ENCODE measurements around the gene VEGFB.
"Not testable (repeated sequence)": the region's sequence is repeated elsewhere in the genome, so short reads cannot be mapped to it uniquely, and the experiment has no call there.

Gene VEGFB

GRCh38 chr11:64230985-64231365, 3.4 kb upstream of the VEGFB start:
- no peak for DNase-seq (ENCODE audit: low read depth, low spot score)

DNA sequence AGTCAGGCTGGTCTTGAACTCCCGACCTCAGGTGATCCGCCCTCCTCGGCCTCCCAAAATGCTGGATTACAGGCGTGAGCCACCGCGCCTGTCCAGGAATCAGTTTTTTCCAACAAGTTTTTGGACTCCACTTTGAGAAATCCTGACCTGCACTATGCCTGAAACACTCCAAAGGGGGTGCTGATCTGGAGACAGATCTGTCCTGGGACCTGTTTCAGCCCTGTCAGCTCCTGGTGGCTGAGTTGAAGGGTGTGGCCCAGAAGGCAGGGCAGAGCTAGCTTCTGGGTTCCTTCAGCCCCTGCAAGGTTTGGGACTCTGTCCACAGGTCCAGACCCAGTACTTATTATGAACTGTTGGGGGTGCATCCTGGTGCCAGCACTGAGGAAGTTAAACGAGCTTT, 2.8 kb upstream of the VEGFB start:
- DNase-seq (ENCODE audit: low read depth, low spot score) = no peak

DNA sequence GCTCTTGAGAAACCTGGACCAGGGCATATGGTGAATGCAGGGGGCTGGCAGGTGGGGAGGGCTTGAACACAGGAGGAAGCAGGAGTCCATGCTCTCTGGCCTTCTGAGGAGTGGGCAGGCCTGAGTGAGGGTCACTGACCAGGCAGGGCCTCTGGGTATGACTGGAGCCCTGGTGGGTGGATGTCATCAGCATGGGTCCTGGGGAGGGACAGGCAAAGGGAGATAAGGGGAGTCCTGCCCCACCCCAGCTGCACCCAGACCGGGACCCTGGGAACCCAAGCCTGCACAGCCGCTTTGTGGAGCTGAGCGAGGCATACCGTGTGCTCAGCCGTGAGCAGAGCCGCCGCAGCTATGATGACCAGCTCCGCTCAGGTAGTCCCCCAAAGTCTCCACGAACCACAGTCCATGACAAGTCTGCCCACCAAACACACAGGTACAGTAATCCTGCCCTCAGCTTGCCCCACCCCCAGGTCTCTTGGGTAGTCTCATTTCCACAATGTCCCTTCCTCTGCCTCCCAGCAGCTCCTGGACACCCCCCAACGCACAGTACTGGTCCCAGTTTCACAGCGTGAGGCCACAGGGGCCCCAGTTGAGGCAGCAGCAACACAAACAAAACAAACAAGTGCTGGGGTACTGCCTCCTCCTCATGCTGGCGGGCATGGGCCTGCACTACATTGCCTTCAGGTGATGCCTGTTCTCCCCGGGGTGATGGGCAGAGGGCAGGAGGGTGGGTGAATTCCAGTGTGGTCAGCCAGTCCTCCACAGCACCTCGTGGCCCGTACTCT, 2.0 kb upstream of the VEGFB start:
- DNase-seq (ENCODE audit: low read depth, low spot score) = no peak

GRCh38 chr11:64232967-64233315, 1.4 kb upstream of the VEGFB start:
- DNase-seq (ENCODE audit: low read depth, low spot score) = no peak

- no peak for DNase-seq (ENCODE audit: low read depth, low spot score)
Measured at GRCh38 chr11:64234647-64235379, 429 bp downstream of the VEGFB start.

DNA sequence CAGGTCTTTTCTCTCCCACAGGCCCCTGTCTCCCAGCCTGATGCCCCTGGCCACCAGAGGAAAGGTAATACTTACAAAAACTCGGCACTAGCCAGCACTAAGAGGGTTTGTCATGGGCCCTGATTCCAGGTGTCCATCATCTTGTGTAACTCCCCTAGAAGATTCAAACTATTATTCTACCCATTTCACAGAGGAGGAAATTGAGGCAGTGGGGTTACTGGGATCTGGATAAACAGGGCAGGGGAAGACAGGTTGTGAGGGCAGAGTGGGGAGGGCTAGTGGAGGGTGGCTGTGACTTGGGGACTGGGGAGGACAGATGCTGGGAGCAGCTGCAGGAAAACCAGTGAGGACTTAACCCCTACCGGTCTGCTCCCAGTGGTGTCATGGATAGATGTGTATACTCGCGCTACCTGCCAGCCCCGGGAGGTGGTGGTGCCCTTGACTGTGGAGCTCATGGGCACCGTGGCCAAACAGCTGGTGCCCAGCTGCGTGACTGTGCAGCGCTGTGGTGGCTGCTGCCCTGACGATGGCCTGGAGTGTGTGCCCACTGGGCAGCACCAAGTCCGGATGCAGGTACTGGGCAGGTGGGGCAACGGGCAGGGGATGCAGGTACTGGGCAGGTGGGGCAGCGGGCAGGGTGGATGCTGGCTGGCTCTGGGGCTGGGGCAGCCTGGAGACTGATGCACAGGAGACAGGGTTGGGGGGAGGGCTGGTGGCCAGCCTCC, 1.2 kb downstream of the VEGFB start:
- no peak for DNase-seq (ENCODE audit: low read depth, low spot score)

DNA sequence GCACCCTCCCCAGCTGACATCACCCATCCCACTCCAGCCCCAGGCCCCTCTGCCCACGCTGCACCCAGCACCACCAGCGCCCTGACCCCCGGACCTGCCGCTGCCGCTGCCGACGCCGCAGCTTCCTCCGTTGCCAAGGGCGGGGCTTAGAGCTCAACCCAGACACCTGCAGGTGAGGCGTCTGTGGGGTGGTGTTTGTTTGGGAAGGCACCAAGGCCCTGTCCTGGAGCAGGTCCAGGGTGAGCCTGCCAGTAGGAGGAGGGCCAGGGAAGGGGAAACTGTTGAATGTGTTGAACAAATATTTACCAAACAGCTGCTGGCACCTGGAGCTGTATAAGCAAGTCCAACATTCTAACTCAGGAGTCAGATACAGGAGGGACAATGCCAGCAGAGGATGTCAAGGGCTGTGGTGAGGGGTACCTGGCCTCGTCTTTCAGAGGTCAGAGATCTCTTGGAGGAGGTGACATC, 3.1 kb downstream of the VEGFB start:
- no peak for DNase-seq (ENCODE audit: low read depth, low spot score)

DNA sequence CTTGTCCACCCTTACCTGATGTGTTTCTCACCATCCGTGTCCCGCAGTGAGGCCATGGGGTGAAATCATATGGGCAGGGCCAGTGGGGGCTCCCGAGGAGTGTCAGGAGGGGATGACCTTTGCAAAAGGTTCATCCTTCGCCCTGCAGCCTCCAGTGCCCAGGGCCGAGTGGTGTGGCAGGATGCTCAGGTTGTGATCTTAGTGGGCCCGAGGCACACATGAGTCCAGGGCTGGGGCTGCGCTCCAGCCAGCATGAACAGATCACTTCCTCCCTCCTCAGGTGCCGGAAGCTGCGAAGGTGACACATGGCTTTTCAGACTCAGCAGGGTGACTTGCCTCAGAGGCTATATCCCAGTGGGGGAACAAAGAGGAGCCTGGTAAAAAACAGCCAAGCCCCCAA, 3.7 kb downstream of the VEGFB start:
- DNase-seq (ENCODE audit: low read depth, low spot score) = no peak

GRCh38 chr11:64238999-64239398, 4.6 kb downstream of the VEGFB start:
- DNase-seq (ENCODE audit: low read depth, low spot score) = no peak

GRCh38 chr11:64239662-64240434, 5.5 kb downstream of the VEGFB start:
- DNase-seq (ENCODE audit: low read depth, low spot score) = no peak

DNA sequence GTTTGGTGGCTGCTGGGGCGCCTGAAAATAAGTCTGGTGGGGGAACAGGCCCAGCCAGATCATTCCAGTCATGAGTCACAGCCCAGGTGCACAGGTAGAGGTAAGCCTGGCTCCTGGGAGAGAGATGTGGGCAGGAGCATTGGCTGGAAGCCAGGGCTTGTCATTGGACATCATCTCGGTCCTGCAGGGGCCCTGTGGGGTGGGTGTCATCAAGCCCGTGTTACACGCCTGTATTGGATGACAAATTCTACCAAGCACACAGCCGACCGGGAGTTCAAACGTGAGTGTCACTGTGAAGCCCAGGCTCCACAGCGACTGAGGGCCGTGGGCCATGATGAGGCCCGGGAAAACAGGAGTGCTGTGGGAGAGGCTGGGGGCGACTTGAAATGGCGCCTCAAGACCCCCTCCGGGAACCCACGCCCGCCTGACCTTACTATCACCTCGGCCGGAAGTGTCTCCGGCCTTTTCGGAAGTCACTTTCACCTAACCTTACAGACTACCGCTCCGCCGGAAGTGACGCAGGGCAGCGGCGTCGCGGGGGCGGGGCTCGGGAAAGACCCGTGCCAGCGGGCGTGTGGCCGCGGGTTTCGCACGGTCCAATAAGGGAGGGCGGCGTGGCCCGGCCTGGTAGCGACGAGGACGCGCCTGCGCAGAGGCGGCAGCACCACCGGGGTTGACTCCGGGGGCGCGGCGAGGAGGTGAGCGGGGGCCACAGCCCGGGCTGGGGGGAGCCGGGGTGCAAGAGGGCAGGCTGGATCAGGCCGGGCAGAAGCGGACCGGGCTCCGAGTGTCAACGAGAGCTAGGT, 6.3 kb downstream of the VEGFB start, which contains the start of gene FKBP2:
Gene FKBP2, plus strand, starts transcription at position 661 of the 806 bp plus-strand sequence. CDS start 1,293 bp downstream, outside the sequence.
- no peak for DNase-seq (ENCODE audit: low read depth, low spot score)

DNA sequence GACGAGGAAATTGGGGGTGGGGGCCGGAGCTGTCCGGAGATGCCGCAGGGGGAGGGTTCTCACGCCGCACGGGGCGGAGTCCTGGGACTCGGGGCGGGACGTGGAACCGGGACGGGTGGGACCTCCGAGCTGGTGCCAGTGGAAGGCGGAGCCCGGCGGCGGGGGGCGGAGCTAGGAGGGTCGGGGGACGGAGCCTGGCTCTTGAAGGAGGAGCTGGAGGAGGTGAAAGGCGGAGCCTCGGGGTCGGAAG, 6.8 kb downstream of the VEGFB start:
- DNase-seq (ENCODE audit: low read depth, low spot score) = no peak

GRCh38 chr11:64241491-64242374, 7.3 kb downstream of the VEGFB start:
- DNase-seq (ENCODE audit: low read depth, low spot score) = no peak

- DNase-seq (ENCODE audit: low read depth, low spot score) = no peak
Measured at GRCh38 chr11:64243236-64243854, 9.0 kb downstream of the VEGFB start.

- DNase-seq (ENCODE audit: low read depth, low spot score) = no peak
Measured at GRCh38 chr11:64244107-64244506, 9.7 kb downstream of the VEGFB start.

DNA sequence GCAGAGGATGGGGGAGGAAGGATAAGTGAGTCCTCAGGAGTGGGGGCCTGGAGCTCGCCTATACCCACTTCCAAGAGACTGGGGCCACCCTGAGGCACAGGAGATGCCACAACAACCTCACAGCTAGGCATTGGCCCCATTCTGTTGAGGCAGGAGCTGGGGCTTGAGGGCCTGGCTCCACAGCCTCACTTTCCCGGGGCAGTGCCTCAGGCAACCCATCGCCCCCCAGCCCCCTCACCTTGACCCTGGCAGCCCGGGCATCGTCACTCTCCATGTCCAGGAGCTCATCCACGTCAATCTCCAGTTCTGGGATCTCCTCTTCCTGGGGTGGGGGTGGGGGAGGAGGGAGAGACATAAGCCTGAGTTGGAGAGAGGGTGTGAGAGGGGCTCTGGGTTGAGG, 10.6 kb downstream of the VEGFB start:
- DNase-seq (ENCODE audit: low read depth, low spot score) = no peak

GRCh38 chr11:64245401-64245796, 11.0 kb downstream of the VEGFB start:
- DNase-seq (ENCODE audit: low read depth, low spot score) = no peak

DNA sequence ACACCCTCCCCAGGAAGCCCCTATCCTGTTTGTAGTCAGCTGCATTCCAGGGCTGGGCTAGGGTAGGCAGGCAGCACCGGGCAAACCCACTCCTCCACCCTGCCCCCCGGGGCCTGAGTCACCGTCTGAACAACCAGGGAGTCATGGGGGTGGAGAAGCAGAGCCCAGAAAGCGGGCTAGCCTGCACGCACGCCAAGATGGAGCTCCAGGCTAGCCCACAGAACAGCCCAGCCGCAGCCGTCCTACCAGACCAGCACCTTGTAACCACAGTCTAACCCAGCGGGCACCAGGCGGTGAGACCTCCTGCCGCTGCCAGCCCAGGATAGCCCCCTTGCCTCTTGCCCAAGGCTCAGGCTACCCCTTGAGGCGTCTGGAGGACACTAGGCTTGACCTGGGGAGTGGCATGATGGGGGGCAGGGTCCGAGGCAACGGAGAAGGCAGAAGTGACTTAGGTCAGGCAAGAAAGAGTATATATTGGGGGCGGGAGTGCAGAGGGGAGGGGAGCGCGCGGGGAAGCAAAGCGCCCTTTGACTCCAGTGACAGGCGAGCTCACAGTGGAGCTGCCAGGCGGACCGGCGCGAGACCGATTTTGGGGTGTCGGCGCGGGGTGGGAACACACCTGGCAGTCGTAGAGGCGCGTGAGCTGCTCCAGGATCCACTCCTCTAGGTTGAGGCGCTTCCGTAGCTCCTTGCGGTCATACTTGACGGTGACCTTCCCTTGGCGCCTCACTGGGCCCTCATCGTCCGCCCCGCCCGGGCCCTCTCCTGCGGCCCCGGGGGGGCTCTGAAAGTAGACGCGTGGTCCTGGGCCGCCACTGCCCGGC, 11.6 kb downstream of the VEGFB start:
- no peak for DNase-seq (ENCODE audit: low read depth, low spot score)

- not testable (repeated sequence) for DNase-seq (ENCODE audit: low read depth, low spot score)
Measured at GRCh38 chr11:64246621-64246870, 12.2 kb downstream of the VEGFB start.
